Adrenal gland (tissue), 12 donors: Measurements from ENCODE around the gene MAPK12. TPM values are rescaled to one million over a fixed set of nuclear protein-coding genes. Genes with fewer than 3 reads are reported as not detected.

Source experiments
- DNase-seq, 7 donors: peaks; one replicate each; pipeline ENCODE4 v3.0.0-alpha.2; 2019 to 2020
- H3K27ac ChIP-seq, 5 donors: fragments of 200-600 bp; sonication (generic) in 4 of 5; 1 replicate in 3 of 5; 2 replicates in 2 of 5; pipeline versions ENCODE4 v1.5.1 to v1.8.0; 2016 to 2020; ENCODE audit warnings: mild to moderate bottlenecking in 1 of 5
- H3K27me3 ChIP-seq: fragments of 200-600 bp; 2 replicates; pipeline ENCODE4 v1.8.0; 2021
- H3K36me3 ChIP-seq, 2 donors: fragments of 200-600 bp; replicated peaks in 1 of 2; 1 replicate in 1 of 2; 2 replicates in 1 of 2; pipeline versions ENCODE4 v1.5.1 to v1.8.0; 2018 to 2022
- H3K4me1 ChIP-seq, 2 donors: fragments of 200-600 bp; replicated peaks in 1 of 2; 1 replicate in 1 of 2; 2 replicates in 1 of 2; pipeline versions ENCODE4 v1.5.1 to v1.8.0; 2018 to 2021
- H3K4me3 ChIP-seq, 4 donors: fragments of 200-600 bp; sonication (generic) in 3 of 4; one replicate each; pipeline ENCODE4 v1.5.1; 2016 to 2018
- H3K9me3 ChIP-seq, 3 donors: fragments of 200-600 bp; sonication (generic) in 1 of 3; replicated peaks in 1 of 3; 1 replicate in 2 of 3; 2 replicates in 1 of 3; pipeline versions ENCODE4 v1.5.1 to v1.8.0; 2016 to 2021
- CTCF ChIP-seq, 6 experiments: fragments of 450-650 bp in 4 of 6; fragments of 200-600 bp in 2 of 6; sonication (generic) in 1 of 6; IDR thresholded peaks; 1 replicate in 5 of 6; 2 replicates in 1 of 6; pipeline versions ENCODE4 v1.5.1 to v1.8.0; 2016 to 2021; ENCODE audit warnings: antibody characterized with exemption in 6 of 6, mild to moderate bottlenecking in 2 of 6, moderate library complexity in 1 of 6
- POLR2A ChIP-seq, 2 donors: fragments of 450-650 bp; IDR thresholded peaks; one replicate each; pipeline ENCODE4 v1.6.1; 2017; ENCODE audit warnings: antibody characterized with exemption in 2 of 2, mild to moderate bottlenecking in 2 of 2, moderate library complexity in 1 of 2
- WGBS, 4 donors: extraction: QIAGEN DNeasy Blood & Tissue Kit in 2 of 4; methylation state at CpG; one replicate each; pipeline versions ENCODE4 v1.1.5 to v1.1.7; 2013 to 2017; 5-methylcytosine and 5-hydroxymethylcytosine counted together
- intact Hi-C, 2 donors: fragments of 100-400 bp; cut with DNase I; formaldehyde crosslinking; loops; one replicate each; pipeline versions ENCODE4 v1.14.1 to v1.15.0; 2022 to 2023
- polyA plus RNA-seq, 3 donors: library from polyadenylated mRNA; stranded (reverse); fragments of 200-250 nt in 2 of 3; fragments of 350-450 nt in 1 of 3; fragmentation: Illumina TruSeq in 1 of 3; extraction: RNeasy Lipid Tissue Mini Kit (QIAGEN cat#74804) in 1 of 3; gene quantifications; one replicate each; pipeline ENCODE4 v1.2.3, GENCODE V29; 2013 to 2014
- total RNA-seq, 9 donors: library from RNA; depleted of rRNA in 4 of 9; stranded (reverse); fragments of >200 nt in 4 of 9; fragments of 120-200 nt in 1 of 9; fragmentation: NEBNext Ultra II Directional in 1 of 9; extraction: Animal tissue kit (Norgen Biotek cat#: 25700) in 1 of 9; gene quantifications; one replicate each; pipeline versions ENCODE4 v1.1.0 to v1.2.4, GENCODE V29; 2013 to 2023
- donor health status: healthy with polysubstance abuse.
- donor health status: Bipolar disorder and iron deficiency.
- donor health status: DM: yes; HTN: yes; CAD: no.
- donor health status: DM: no; HTN: no; CAD: no.
- donor health status: DM: no; HTN: no; CAD: no.
- donor health status: DM: yes; HTN: yes; CAD: no.

Gene MAPK12
- total and polyA plus RNA-seq, 12 donors, result 1.7 to 17.1 (median 5.4) TPM

GRCh38 chr22:50271519-50271970 lies 10.1 kb upstream of the MAPK12 start:
- no peak for TF ChIP-seq POLR2A (IDR thresholded peaks at IDR 0.05)
- TF ChIP-seq CTCF (IDR thresholded peaks at IDR 0.05), result peak in 1 of 6 experiments; percentile 16
- intact Hi-C loops, result no loop called here
- Histone ChIP-seq H3K4me1 (peaks cover 31 to 46% of the 10 kb centered on the region in 2 donors), H3K4me3 (peak overlapping the region in 1 of 4 donors; percentile 59), H3K27ac (peak overlapping the region in 1 of 5 donors; percentile 70), H3K27me3 (no peaks in the 10 kb centered on the region), H3K36me3 (peaks cover 0 to 13% of the 10 kb centered on the region in 2 donors), H3K9me3 (no peaks in the 10 kb centered on the region)
- DNase-seq, result peak in 4 of 7 donors; percentile 64 to 80 (median 70)
- WGBS, 4 donors, result 0 to 2% (median 0%) methylated on average over 1 to 45 of the region's 45 CpGs

DNA sequence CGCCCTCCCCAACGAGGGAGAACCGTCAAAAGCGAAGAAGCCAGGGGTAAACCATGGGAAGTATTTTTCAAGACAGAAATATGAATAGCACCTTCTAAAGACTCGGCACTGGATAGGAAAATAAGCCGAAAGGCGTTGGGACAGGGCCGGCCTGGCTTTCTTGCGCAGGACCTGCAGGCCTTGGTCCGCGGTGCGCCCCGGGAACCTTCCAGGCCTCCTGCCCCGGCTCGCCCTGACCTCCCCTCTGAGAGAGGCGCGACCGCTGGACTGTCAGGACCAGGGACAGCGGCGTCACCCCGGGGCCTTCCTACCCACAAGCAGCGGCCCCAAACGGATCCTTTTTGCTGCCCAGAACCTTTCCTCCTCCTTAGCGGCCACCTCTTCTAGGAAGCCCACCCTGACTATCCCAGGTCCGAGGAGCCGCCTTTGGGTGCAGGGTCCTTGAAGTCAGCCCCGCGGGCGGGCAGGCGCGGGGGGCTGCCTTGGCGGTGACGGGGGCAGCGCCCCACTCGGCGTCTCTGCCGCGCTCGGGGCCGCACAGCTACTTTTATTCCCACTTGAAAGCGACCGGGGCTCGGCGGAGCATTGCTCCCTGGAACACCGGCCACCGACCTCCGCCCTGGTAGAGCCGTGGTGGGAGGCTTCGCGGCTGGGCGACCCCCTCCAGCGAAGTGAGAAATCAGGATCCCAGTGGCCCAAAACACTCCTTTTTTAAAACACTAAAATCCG lies 9.3 kb upstream of the MAPK12 start:
- no peaks in the 10 kb centered on the region for H3K27me3 ChIP-seq
- peak overlapping the region in 2 of 4 donors; percentile 13 to 59 for H3K4me3 ChIP-seq
- H3K27ac ChIP-seq, result peak overlapping the region in 4 of 5 donors; percentile 7 to 83 (median 52)
- peaks cover 0 to 10% of the 10 kb centered on the region in 2 donors for H3K36me3 ChIP-seq
- H3K9me3 ChIP-seq, result no peaks in the 10 kb centered on the region
- peak; percentile 74 to 83 (median 79) for DNase-seq
- 2 to 9% (median 4%) methylated on average over 17 to 53 of the region's 53 CpGs for WGBS, 4 donors
- TF ChIP-seq POLR2A (IDR thresholded peaks at IDR 0.05) (no peak), CTCF (IDR thresholded peaks at IDR 0.05) (no peak)
- H3K4me1 ChIP-seq, result peaks cover 31 to 46% of the 10 kb centered on the region in 2 donors
- intact Hi-C loops, result no loop called here

DNA sequence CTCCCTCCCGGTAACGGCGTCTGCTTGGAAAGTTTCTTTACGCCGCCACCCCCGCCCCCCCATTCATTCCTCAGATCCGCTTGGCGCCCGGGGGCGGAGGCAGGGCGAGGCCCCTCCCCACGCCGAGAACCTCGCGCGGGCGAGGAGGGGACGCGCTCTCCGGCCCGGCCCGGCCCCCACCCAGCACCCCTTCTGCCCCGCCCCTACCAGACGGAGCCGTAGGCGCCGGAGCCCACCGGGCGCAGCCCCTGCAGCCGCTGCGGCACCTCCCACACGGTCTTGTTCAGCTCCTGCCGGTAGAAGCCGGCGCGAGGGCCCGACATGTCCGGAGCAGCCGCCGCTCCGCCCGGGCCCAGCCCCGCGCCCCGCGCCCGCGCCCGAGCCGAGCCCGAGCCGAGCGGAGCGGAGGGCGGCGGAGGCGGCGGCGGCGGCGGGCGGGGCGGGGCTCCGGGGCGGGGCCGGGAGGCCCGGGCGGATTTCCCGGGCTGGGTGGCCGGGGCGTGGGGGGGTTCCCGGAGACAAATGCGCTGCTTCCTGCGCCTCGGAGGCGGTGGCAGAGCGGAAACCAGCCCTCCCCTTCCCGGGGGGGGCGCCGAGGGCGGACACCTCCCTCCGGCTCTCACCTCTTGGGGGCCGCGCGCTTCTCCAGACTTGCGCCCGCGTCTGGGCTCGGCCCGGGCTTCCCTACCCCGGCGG lies 8.6 kb upstream of the MAPK12 start, which contains the start of gene MAPK11:
MAPK11 (minus strand) TSS at position 411 of the 696 bp plus-strand sequence; CDS start at position 323, 88 bp downstream.
- DNase-seq, result peak in 1 of 7 donors; percentile 46
- Histone ChIP-seq H3K9me3 (no peaks in the 10 kb centered on the region), H3K27ac (peak within 1 kb of the TSS in 4 of 5 donors; percentile 7 to 83 (median 52)), H3K4me1 (peaks cover 31 to 46% of the 10 kb centered on the region in 2 donors), H3K27me3 (no peaks in the 10 kb centered on the region), H3K4me3 (peak within 1 kb of the TSS in 2 of 4 donors; percentile 13 to 59), H3K36me3 (peaks cover 0 to 3% of the 10 kb centered on the region in 2 donors)
- no peak for TF ChIP-seq POLR2A (IDR thresholded peaks at IDR 0.05)
- no peak for TF ChIP-seq CTCF (IDR thresholded peaks at IDR 0.05)
- intact Hi-C loops, result no loop called here
- 0 to 1% (median 0%) methylated on average over 4 to 92 of the region's 92 CpGs for WGBS, 4 donors

GRCh38 chr22:50269573-50269969 lies 8.1 kb upstream of the MAPK12 start:
- 0 to 27% (median 21%) methylated on average over 1 to 18 of the region's 18 CpGs for WGBS, 4 donors
- no peak for TF ChIP-seq POLR2A (IDR thresholded peaks at IDR 0.05)
- TF ChIP-seq CTCF (IDR thresholded peaks at IDR 0.05), result no peak
- H3K36me3 ChIP-seq, result no peaks in the 10 kb centered on the region
- H3K4me3 ChIP-seq, result peak overlapping the region in 1 of 4 donors; percentile 59
- no peak for DNase-seq
- H3K27me3 ChIP-seq, result no peaks in the 10 kb centered on the region
- intact Hi-C loops, result no loop called here
- H3K9me3 ChIP-seq, result no peaks in the 10 kb centered on the region
- H3K27ac ChIP-seq, result peak overlapping the region in 3 of 5 donors; percentile 7 to 83 (median 26)
- peaks cover 31 to 46% of the 10 kb centered on the region in 2 donors for H3K4me1 ChIP-seq
